Stimulated activated CD8-positive, alpha-beta memory T cell treated with anti-CD3 and anti-CD28 coated beads, Interleukin-15, amount 100 ng/mL, for 24 hours (primary cell): ENCODE data around the gene TRIM67.
"Not testable (repeated sequence)": the region's sequence is repeated elsewhere in the genome, so short reads cannot be mapped to it uniquely, and the experiment has no call there.

Experiments
- DNase-seq: peaks from one replicate; pipeline ENCODE4 v3.0.0-alpha.2; 2020; ENCODE audit warnings: low read depth

Gene TRIM67

GRCh38 chr1:231158141-231158540 is 3.7 kb upstream of the TRIM67 start:
- DNase-seq, result not testable (repeated sequence)

GRCh38 chr1:231159202-231159962 is 2.5 kb upstream of the TRIM67 start:
- no peak for DNase-seq

GRCh38 chr1:231159963-231160761 is 1.7 kb upstream of the TRIM67 start:
- no peak for DNase-seq

GRCh38 chr1:231160895-231161666 is 777 bp upstream of the TRIM67 start:
- no peak for DNase-seq

- DNase-seq, result no peak
Measured at GRCh38 chr1:231162297-231162969, 575 bp downstream of the TRIM67 start.

- DNase-seq, result no peak
Measured at GRCh38 chr1:231162970-231163829, 1.3 kb downstream of the TRIM67 start.

GRCh38 chr1:231163830-231164427 is 2.1 kb downstream of the TRIM67 start:
- no peak for DNase-seq

- DNase-seq, result no peak
Measured at GRCh38 chr1:231165371-231165770, 3.5 kb downstream of the TRIM67 start.

- DNase-seq, result no peak
Measured at GRCh38 chr1:231166398-231166797, 4.5 kb downstream of the TRIM67 start.

GRCh38 chr1:231170875-231171274 is 9.0 kb downstream of the TRIM67 start:
- DNase-seq, result no peak

- no peak for DNase-seq
Measured at GRCh38 chr1:231171623-231172197, 9.9 kb downstream of the TRIM67 start.

- DNase-seq, result no peak
Measured at GRCh38 chr1:231172411-231172810, 10.6 kb downstream of the TRIM67 start.

- no peak for DNase-seq
Measured at GRCh38 chr1:231176421-231176820, 14.6 kb downstream of the TRIM67 start.

- no peak for DNase-seq
Measured at GRCh38 chr1:231177226-231177625, 15.4 kb downstream of the TRIM67 start.

GRCh38 chr1:231177936-231178335 is 16.1 kb downstream of the TRIM67 start:
- DNase-seq, result no peak

GRCh38 chr1:231178970-231179369 is 17.1 kb downstream of the TRIM67 start:
- DNase-seq, result no peak

GRCh38 chr1:231180034-231180433 is 18.2 kb downstream of the TRIM67 start:
- DNase-seq, result no peak

- DNase-seq, result no peak
Measured at GRCh38 chr1:231181271-231181670, 19.4 kb downstream of the TRIM67 start.

GRCh38 chr1:231182317-231182716 is 20.5 kb downstream of the TRIM67 start:
- no peak for DNase-seq
